Neural progenitor cell (in vitro differentiated cells): ENCODE measurements around the gene APOL3.

Source experiments
- CTCF ChIP-seq: fragments of 200-600 bp; sonication (generic); IDR thresholded peaks from 2 replicates; pipeline ENCODE4 v1.5.1; 2017; ENCODE audit warnings: antibody characterized with exemption, mild to moderate bottlenecking
- EZH2 ChIP-seq: fragments of 200-600 bp; sonication (generic); IDR thresholded peaks from 2 replicates; pipeline ENCODE4 v1.6.1; 2017; ENCODE audit warnings: antibody characterized with exemption, mild to moderate bottlenecking, moderate library complexity
- EZH2phosphoT487 ChIP-seq: fragments of 200-600 bp; sonication (generic); IDR thresholded peaks from 2 replicates; pipeline ENCODE4 v1.6.1; 2017; ENCODE audit warnings: antibody characterized with exemption

- TF ChIP-seq CTCF (no peak), EZH2 (no peak), EZH2phosphoT487 (no peak)
These were observed 30.7 kb upstream of the APOL3 start for GRCh38 chr22:36191106-36191836.
